GM18909 (cell line): ENCODE results near the gene SRSF2.
"Not testable (repeated sequence)": the region's sequence is repeated elsewhere in the genome, so short reads cannot be mapped to it uniquely, and the experiment has no call there.

Source experiments
- ATAC-seq: cut with Tn5 transposase; IDR thresholded peaks from one replicate; pipeline ENCODE4 v1.9.1; 2021; ENCODE audit warnings: mild to moderate bottlenecking; ENCODE audit not compliant: unreplicated experiment, poor library complexity

SRSF2 gene

GRCh38 chr17:76739568-76740115, 2.5 kb upstream of the SRSF2 start:
- ATAC-seq, result not testable (repeated sequence)

GRCh38 chr17:76738468-76738850, 1.3 kb upstream of the SRSF2 start:
- no peak for ATAC-seq

DNA sequence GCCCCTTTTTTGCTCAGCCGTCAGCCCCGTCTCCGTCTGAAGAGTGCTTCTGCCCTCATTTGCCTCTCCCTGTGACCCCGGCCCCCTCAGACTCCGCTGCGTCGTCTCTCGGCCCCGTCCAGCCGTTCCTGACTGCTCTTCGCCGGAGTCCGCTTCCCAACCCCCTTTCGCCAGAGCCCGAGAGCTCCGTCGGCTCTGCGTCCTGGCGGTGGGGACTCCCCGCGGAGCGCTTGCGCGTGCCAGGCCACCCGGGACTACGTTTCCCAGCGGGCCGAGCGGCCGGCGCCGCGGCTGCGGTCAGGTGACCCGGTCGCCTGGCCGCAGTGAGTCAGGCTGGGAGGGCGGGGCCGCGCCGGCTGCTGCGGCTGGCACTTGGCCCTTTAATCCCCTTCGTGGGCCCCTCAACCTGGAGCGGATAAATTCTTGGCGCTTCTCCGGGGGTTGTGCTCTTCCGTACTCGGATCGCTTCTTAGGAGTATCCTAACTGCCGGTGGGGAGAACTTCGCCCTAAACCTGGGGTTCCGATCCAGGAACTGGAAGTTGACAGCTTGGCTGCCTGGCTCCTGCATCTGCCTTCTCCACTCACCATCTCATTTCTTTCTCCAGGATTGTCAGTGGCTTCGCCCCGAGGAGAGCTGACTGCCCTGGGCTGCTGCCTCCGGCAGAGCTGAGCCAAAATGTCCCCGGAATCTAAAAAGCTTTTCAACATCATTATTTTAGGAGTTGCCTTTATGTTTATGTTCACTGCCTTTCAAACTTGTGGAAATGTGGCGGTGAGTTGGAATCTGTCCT, 741 bp upstream of the SRSF2 start, which contains the start of gene MFSD11:
TSS of gene MFSD11 (plus strand) at position 444 of the 792 bp plus-strand sequence. CDS start at position 678, 234 bp downstream.
- peak; percentile 62 for ATAC-seq

DNA sequence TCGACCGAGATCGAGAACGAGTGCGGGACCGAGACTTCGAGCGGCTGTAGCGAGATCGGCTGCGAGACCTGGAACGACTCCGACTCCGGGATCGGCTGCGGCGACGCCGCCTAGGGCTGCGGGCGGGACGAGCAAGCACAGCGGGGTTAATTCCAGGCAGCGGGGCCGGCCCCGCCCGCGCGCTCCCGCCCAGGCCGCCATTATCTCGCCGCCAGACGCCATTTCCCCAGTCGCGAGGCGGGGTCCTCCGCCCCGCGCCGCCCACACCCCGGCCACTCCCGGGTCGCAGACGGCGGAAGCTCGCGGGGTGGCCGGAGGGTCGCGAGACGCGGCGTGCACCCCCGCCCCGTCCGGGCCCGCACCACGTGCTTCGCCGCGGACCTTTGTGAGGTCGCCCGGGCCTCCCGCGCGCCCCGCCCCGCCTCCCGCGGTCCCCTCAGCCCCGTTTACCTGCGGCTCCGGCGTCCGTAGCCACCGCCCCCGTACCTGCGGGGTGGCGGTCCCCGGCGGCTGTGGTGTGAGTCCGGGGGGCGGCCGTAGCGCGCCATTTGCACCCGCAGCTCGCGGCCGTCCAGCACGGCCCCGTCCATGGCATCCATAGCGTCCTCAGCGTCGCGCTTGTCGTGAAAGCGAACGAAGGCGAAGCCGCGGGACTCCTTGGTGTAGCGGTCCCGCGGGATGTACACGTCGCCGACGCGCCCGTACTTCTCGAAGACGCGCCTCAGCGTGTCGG, 616 bp downstream of the SRSF2 start:
- peak; percentile 10 for ATAC-seq

DNA sequence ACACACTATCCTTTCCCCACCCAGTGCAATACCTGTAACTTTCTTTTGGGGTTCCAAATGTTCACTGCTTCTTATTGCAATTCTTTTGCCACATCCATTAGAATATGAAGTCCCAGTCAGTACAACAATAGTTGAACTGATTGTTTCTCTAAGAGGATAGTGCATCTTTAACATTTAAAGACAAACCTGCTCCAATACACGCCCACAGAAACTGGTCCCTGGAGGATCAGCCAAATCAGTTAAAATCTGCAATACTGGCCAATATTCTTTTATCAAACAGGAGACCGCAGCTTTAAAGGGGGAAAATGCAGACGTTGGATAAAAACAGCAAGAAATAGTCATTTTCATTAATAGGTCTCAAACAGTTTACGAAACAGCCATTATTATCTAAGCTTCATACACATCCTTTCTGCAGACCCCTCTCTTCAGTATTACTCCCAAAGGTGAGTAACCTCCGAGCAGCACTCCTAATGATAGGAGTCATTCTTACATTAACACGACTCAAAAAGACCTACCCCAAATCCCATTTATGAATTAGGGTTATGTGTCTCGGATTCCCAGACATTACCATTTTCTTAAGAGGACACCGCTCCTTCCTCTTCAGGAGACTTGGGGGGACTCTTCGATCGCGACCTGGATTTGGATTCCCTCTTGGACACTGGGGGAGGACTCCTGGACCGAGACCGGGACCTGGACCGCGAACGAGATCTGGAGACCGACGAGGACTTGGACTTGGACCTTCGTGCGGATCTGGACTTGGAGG, 1.4 kb downstream of the SRSF2 start:
- ATAC-seq, result no peak

DNA sequence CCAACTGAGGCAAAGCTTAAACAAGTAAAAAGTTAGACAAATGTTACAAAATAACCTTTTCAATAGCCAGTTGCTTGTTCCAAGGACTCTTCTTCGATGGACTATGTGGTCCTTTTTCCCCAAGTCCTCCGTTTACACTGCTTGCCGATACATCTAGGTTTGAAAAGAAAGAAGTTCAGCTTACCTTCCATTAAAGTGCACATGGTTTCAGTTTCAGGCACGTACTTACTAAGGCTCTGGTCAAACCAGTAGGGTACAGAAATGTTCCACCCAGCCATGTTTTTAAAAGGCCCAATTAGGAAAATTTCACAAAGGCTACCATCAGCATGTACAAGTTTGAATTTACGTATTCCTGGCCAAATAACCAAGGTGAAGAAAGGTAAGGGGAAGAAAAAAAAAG, 2.1 kb downstream of the SRSF2 start:
- no peak for ATAC-seq

DNA sequence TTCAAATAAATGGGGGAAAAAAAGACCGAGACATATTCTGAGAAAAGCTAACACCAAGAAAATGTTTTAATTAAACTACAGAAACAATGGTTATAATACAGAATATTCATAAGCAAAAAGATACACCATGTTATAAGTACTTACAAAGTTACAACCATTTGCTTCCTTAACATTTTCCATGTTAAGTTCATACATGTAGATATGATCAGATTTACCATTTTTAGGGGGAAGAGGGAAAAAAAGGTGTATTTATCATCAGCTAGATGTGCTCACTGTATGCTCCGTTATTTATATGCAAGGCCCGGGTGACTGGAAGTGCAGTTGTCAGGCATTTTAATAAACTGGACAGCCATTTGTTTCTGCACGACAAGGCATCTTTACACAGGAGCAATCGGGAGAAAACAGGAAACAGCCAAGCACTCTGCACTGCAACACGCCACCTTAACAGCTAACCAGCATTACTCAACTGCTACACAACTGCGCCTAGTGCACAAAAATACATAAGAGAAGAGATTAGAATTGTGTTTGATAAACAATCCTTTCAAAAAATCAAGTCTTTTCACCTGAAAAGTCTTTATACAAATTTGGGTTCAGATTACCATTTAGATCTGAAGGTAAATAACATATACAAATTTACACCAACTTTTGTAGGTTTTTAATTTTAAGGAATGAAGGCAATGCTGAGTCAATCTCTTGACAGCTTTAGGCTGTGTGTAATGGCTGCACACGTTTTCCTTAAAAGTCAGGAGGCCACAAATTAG, 2.9 kb downstream of the SRSF2 start:
- ATAC-seq, result no peak

- ATAC-seq, result no peak
Measured at GRCh38 chr17:76733618-76733957, 3.5 kb downstream of the SRSF2 start.

- no peak for ATAC-seq
Measured at GRCh38 chr17:76732734-76733617, 4.2 kb downstream of the SRSF2 start.

- ATAC-seq, result not testable (repeated sequence)
Measured at GRCh38 chr17:76731800-76732733, 5.1 kb downstream of the SRSF2 start.

- no peak for ATAC-seq
Measured at GRCh38 chr17:76727745-76728456, 9.2 kb downstream of the SRSF2 start.

GRCh38 chr17:76726776-76727718, 10.1 kb downstream of the SRSF2 start, which contains the start of gene METTL23:
METTL23 (plus strand) TSS chr17:76726839; CDS start chr17:76729711, 2,872 bp downstream.
- peak; percentile 52 for ATAC-seq

GRCh38 chr17:76726231-76726775, 10.8 kb downstream of the SRSF2 start, which contains the start of gene JMJD6:
JMJD6 (minus strand) TSS chr17:76726606; CDS start chr17:76726475, 131 bp downstream.
- peak; percentile 78 for ATAC-seq

DNA sequence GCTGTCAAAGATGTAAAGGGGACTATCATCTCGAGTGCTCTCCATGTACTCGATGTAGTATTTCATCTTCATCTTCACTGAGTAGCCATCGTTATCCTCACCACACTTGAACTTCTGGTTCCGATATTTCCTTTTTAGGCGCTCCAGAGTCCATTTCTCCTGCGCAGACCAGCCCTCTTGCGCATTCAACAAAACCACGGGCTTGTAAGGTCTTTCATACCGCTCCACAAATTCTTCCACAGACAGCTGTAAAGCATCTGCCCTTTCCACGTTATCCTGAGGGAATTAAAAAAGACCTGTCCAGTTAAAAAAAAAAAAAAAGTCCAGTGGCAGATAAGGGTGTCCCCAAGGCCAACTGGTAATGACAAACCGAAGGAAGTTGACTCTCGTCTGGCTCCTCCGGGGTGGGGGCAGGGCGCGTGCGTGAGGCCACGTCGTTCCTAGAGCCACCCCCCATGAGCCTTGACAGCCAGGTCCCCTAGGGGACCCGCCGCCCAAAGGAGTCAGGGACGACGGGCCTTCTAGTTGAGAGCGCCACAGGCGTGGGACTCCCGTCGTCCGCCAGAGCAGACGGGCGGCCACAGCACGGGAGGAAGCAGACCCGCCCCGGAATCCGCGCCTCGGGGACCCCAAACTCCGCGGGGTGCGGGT, 11.4 kb downstream of the SRSF2 start:
- peak; percentile 26 for ATAC-seq

GRCh38 chr17:76723812-76724211, 13.3 kb downstream of the SRSF2 start:
- ATAC-seq, result no peak
